Mesothelial cell of epicardium (in vitro differentiated cells): ENCODE measurements around the gene ASPHD2. TPM values are rescaled to one million over a fixed set of nuclear protein-coding genes. Genes with fewer than 3 reads are reported as not detected.

Source experiments
- DNase-seq, 2 experiments: peaks; one replicate each; pipeline ENCODE4 v3.0.0; 2021; ENCODE audit warnings: low spot score in 2 of 2; ENCODE audit not compliant: unreplicated experiment in 2 of 2
- H3K27ac Mint-ChIP-seq: 2 replicates; pipeline ENCODE4 v1.8.0; 2021; ENCODE audit warnings: mixed read lengths
- H3K27me3 Mint-ChIP-seq: 2 replicates; pipeline ENCODE4 v1.8.0; 2021; ENCODE audit warnings: low read depth, mixed read lengths
- H3K36me3 Mint-ChIP-seq: 2 replicates; pipeline ENCODE4 v1.8.0; 2021; ENCODE audit warnings: mixed read lengths
- H3K4me1 Mint-ChIP-seq: 2 replicates; pipeline ENCODE4 v1.8.0; 2021; ENCODE audit warnings: mixed read lengths
- H3K4me3 Mint-ChIP-seq: 2 replicates; pipeline ENCODE4 v1.8.0; 2021; ENCODE audit warnings: mild to moderate bottlenecking, moderate library complexity, mixed read lengths
- H3K9me3 Mint-ChIP-seq: 2 replicates; pipeline ENCODE4 v1.8.0; 2021; ENCODE audit warnings: mixed read lengths
- total RNA-seq: library from RNA; stranded (reverse); gene quantifications from 3 replicates; pipeline ENCODE4 v1.2.1, GENCODE V29; 2021
- TF ChIP-seq, protein P1 (sequence below): fragments of 200-600 bp; sonication (generic); IDR thresholded peaks from one replicate; pipeline ENCODE4 v1.5.0; 2021; ENCODE audit warnings: antibody characterized with exemption; ENCODE audit not compliant: unreplicated experiment

ASPHD2 gene
- total RNA-seq, 1 donor from 2014 or later: 2.5 TPM

GRCh38 chr22:26409719-26410335 lies 19.2 kb upstream of the ASPHD2 start:
- no peak overlapping the region for H3K27ac Mint-ChIP-seq
- no peaks in the 10 kb centered on the region for H3K4me1 Mint-ChIP-seq

GRCh38 chr22:26410386-26410785 lies 18.7 kb upstream of the ASPHD2 start:
- Mint-ChIP-seq H3K27ac (no peak overlapping the region), H3K4me1 (no peaks in the 10 kb centered on the region), H3K9me3 (no peaks in the 10 kb centered on the region), H3K36me3 (no peaks in the 10 kb centered on the region), H3K27me3 (peaks cover 12% of the 10 kb centered on the region), H3K4me3 (no peak overlapping the region)
- no peak for DNase-seq
- TF ChIP-seq, protein P1, sequence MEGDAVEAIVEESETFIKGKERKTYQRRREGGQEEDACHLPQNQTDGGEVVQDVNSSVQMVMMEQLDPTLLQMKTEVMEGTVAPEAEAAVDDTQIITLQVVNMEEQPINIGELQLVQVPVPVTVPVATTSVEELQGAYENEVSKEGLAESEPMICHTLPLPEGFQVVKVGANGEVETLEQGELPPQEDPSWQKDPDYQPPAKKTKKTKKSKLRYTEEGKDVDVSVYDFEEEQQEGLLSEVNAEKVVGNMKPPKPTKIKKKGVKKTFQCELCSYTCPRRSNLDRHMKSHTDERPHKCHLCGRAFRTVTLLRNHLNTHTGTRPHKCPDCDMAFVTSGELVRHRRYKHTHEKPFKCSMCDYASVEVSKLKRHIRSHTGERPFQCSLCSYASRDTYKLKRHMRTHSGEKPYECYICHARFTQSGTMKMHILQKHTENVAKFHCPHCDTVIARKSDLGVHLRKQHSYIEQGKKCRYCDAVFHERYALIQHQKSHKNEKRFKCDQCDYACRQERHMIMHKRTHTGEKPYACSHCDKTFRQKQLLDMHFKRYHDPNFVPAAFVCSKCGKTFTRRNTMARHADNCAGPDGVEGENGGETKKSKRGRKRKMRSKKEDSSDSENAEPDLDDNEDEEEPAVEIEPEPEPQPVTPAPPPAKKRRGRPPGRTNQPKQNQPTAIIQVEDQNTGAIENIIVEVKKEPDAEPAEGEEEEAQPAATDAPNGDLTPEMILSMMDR: no peak

More at GRCh38 chr22:26409719-26410335, 19.2 kb upstream of the ASPHD2 start:
- H3K4me3 Mint-ChIP-seq: no peak overlapping the region
- H3K27me3 Mint-ChIP-seq: peaks cover 13% of the 10 kb centered on the region
- H3K9me3 Mint-ChIP-seq: no peaks in the 10 kb centered on the region
- DNase-seq: no peak
- no peaks in the 10 kb centered on the region for H3K36me3 Mint-ChIP-seq
- TF ChIP-seq, protein P1: no peak

DNA sequence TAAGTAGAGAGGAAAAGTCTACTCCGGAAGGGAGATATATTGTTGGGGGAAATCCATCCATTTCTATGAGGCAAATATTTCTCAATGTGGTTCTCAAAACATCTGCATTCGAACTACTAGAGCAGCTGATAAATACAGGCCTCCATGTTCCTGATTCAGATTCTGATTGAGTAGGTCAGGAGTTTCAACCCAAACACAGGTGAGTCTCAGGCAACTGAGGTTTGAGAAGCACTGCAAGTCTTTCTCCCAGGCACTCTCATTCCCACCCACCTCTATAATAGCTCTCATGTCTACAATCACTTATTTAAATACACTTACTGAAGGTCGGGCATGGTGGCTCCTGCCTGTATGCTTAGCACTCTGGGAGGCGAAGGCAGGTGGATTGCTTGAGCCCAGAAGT lies 14.7 kb upstream of the ASPHD2 start:
- H3K36me3 Mint-ChIP-seq: no peaks in the 10 kb centered on the region
- H3K27ac Mint-ChIP-seq: no peak overlapping the region
- DNase-seq: no peak
- H3K27me3 Mint-ChIP-seq: peaks cover 34% of the 10 kb centered on the region
- H3K4me3 Mint-ChIP-seq: no peak overlapping the region
- H3K4me1 Mint-ChIP-seq: peaks cover 17% of the 10 kb centered on the region
- TF ChIP-seq, protein P1: no peak
- H3K9me3 Mint-ChIP-seq: no peaks in the 10 kb centered on the region

DNA sequence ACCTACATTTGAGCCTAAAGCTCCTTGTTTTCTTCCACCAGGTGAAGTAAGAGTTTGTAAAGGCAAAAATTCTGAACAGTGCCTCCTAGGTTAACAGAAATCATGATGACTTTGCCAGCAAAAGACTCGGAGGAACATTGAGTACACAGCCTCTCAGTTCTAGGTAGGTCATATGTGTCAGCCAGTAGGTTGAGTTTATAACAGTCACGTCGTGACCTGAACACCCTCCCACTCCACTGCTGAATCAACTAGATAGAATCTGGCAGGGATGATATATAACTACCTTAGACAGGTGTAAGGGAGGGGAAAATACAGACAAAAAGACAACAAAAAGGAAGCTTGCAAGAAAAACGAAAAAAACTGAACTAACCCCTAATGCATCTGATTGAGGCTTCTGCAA lies 12.8 kb upstream of the ASPHD2 start:
- TF ChIP-seq, protein P1: no peak
- Mint-ChIP-seq H3K9me3 (no peaks in the 10 kb centered on the region), H3K27me3 (peaks cover 30% of the 10 kb centered on the region), H3K27ac (no peak overlapping the region), H3K4me3 (no peak overlapping the region), H3K4me1 (peaks cover 17% of the 10 kb centered on the region), H3K36me3 (no peaks in the 10 kb centered on the region)
- no peak for DNase-seq

- peaks cover 17% of the 10 kb centered on the region for H3K4me1 Mint-ChIP-seq
- no peak overlapping the region for H3K4me3 Mint-ChIP-seq
- H3K36me3 Mint-ChIP-seq: no peaks in the 10 kb centered on the region
- no peaks in the 10 kb centered on the region for H3K9me3 Mint-ChIP-seq
- TF ChIP-seq, protein P1: no peak
- peaks cover 30% of the 10 kb centered on the region for H3K27me3 Mint-ChIP-seq
- H3K27ac Mint-ChIP-seq: peak overlapping the region; percentile 19
- peak in 1 of 2 experiments; percentile 54 for DNase-seq
These were observed 12.3 kb upstream of the ASPHD2 start for GRCh38 chr22:26416670-26417276.
